ENCODE measurements around the gene GRHL3.
"Not testable (repeated sequence)": the region's sequence is repeated elsewhere in the genome, so short reads cannot be mapped to it uniquely, and the experiment has no call there.

GRHL3 gene

GRCh38 chr1:24319312-24319863, at the start of gene GRHL3:
TSS of gene GRHL3 (plus strand) at chr1:24319357. CDS start at chr1:24319552, 195 bp downstream.
- DNase-seq = no peak

- not testable (repeated sequence) for DNase-seq
Measured at GRCh38 chr1:24274203-24275103, 44.7 kb upstream of the GRHL3 start.

- no peak for DNase-seq
Measured at GRCh38 chr1:24275104-24275410, 44.1 kb upstream of the GRHL3 start.

GRCh38 chr1:24275510-24275909, 43.6 kb upstream of the GRHL3 start:
- no peak for DNase-seq

- no peak for DNase-seq
Measured at GRCh38 chr1:24276791-24277190, 42.4 kb upstream of the GRHL3 start.

- no peak for DNase-seq
Measured at GRCh38 chr1:24277420-24278169, 41.6 kb upstream of the GRHL3 start.

- no peak for DNase-seq
Measured at GRCh38 chr1:24278726-24279125, 40.4 kb upstream of the GRHL3 start.

- no peak for DNase-seq
Measured at GRCh38 chr1:24279590-24280232, 39.4 kb upstream of the GRHL3 start.

GRCh38 chr1:24281591-24281990, 37.6 kb upstream of the GRHL3 start:
- no peak for DNase-seq

- no peak for DNase-seq
Measured at GRCh38 chr1:24282491-24282890, 36.7 kb upstream of the GRHL3 start.

- DNase-seq = no peak
Measured at GRCh38 chr1:24283326-24284155, 35.6 kb upstream of the GRHL3 start.

GRCh38 chr1:24284156-24284471, 35.0 kb upstream of the GRHL3 start:
- no peak for DNase-seq

- no peak for DNase-seq
Measured at GRCh38 chr1:24285231-24285630, 33.9 kb upstream of the GRHL3 start.

- no peak for DNase-seq
Measured at GRCh38 chr1:24286246-24287010, 32.7 kb upstream of the GRHL3 start.

GRCh38 chr1:24287779-24288178, 31.4 kb upstream of the GRHL3 start:
- DNase-seq = not testable (repeated sequence)

GRCh38 chr1:24288479-24288878, 30.7 kb upstream of the GRHL3 start:
- no peak for DNase-seq

- no peak for DNase-seq
Measured at GRCh38 chr1:24289937-24290595, 29.1 kb upstream of the GRHL3 start.

- no peak for DNase-seq
Measured at GRCh38 chr1:24290933-24291487, 28.1 kb upstream of the GRHL3 start.

- no peak for DNase-seq
Measured at GRCh38 chr1:24292103-24292502, 27.1 kb upstream of the GRHL3 start.

GRCh38 chr1:24292887-24293286, 26.3 kb upstream of the GRHL3 start:
- no peak for DNase-seq
